MCF 10A (cell line): ENCODE results near the gene IQCH. TPM values are rescaled to one million over a fixed set of nuclear protein-coding genes. Genes with fewer than 3 reads are reported as not detected.

Experiments
- BruUV-seq: library from RNA; stranded (reverse); fragments of 400-500 nt; replicated peaks from 2 replicates; lab custom pipeline; 2021; lab: Mats Ljungman, UMichigan
- CTCF ChIA-PET: fragments of 300-600 bp; sonication (Branson Sonifier 250); formaldehyde crosslinking; extraction: SDS; loops from one replicate; lab custom pipeline; 2021; ENCODE audit warnings: antibody characterized with exemption, inconsistent platforms; lab: Yijun Ruan, JAX
- POLR2A ChIA-PET: fragments of 300-600, 350-650 bp; sonication (Branson Sonifier 250); formaldehyde crosslinking; extraction: SDS; loops from one replicate; lab custom pipeline; 2020; ENCODE audit warnings: antibody characterized with exemption, inconsistent platforms; lab: Yijun Ruan, JAX
- DNase-seq: peaks from one replicate; pipeline ENCODE4 v3.0.0-alpha.2; 2018; ENCODE audit not compliant: unreplicated experiment
- H3K27ac Mint-ChIP-seq: one replicate; pipeline ENCODE4 v1.8.0; 2022; ENCODE audit warnings: mild to moderate bottlenecking, low read depth, mixed read lengths; ENCODE audit not compliant: unreplicated experiment
- H3K27me3 Mint-ChIP-seq: one replicate; pipeline ENCODE4 v1.8.0; 2022; ENCODE audit warnings: mixed read lengths; ENCODE audit not compliant: insufficient read depth, unreplicated experiment
- H3K36me3 Mint-ChIP-seq: one replicate; pipeline ENCODE4 v1.8.0; 2022; ENCODE audit warnings: mild to moderate bottlenecking, moderate library complexity, mixed read lengths; ENCODE audit not compliant: insufficient read depth, unreplicated experiment
- H3K4me1 Mint-ChIP-seq: one replicate; pipeline ENCODE4 v1.8.0; 2022; ENCODE audit warnings: mixed read lengths; ENCODE audit not compliant: insufficient read depth, unreplicated experiment
- H3K4me3 Mint-ChIP-seq: one replicate; pipeline ENCODE4 v1.8.0; 2022; ENCODE audit warnings: mild to moderate bottlenecking, moderate library complexity, mixed read lengths; ENCODE audit not compliant: unreplicated experiment
- H3K9me3 Mint-ChIP-seq: one replicate; pipeline ENCODE4 v1.8.0; 2022; ENCODE audit warnings: mixed read lengths; ENCODE audit not compliant: unreplicated experiment
- intact Hi-C: fragments of 100-400 bp; cut with micrococcal nuclease; formaldehyde crosslinking; loops from 2 replicates; pipeline ENCODE4 v1.14.1; 2022
- total RNA-seq: library from RNA; stranded (reverse); gene quantifications from 2 replicates; pipeline ENCODE4 v1.2.3, GENCODE V29; 2022
- TF ChIP-seq, protein P1 (sequence below): fragments of 200-600 bp; IDR thresholded peaks from one replicate; pipeline ENCODE4 v1.8.0; 2022; ENCODE audit warnings: antibody characterized with exemption, mild to moderate bottlenecking; ENCODE audit not compliant: unreplicated experiment

The IQCH gene
- total RNA-seq, 1 experiment from 2014 or later, result 5.0 TPM

DNA sequence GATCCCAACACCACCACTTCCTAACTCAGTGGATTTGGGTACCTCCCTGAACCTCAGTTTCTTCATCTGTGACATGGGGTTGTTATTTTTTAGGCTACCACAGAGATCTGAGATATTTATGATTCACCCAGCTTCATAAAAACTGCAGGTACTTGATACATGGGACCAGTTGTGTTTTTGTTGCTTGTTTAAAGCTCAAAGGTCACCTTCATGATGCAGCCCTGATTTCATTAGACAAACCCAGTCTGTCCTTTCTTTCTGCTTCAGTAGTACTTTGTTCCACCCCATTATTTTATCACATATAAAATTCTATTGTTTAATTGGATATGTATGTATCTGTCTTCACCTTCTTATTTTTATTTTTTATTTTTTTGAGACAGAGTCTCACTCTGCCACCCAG, 208.9 kb downstream of the IQCH start:
- POLR2A ChIA-PET, result no interaction called here
- CTCF ChIA-PET, result no interaction called here
- no TSS peak for BruUV-seq

DNA sequence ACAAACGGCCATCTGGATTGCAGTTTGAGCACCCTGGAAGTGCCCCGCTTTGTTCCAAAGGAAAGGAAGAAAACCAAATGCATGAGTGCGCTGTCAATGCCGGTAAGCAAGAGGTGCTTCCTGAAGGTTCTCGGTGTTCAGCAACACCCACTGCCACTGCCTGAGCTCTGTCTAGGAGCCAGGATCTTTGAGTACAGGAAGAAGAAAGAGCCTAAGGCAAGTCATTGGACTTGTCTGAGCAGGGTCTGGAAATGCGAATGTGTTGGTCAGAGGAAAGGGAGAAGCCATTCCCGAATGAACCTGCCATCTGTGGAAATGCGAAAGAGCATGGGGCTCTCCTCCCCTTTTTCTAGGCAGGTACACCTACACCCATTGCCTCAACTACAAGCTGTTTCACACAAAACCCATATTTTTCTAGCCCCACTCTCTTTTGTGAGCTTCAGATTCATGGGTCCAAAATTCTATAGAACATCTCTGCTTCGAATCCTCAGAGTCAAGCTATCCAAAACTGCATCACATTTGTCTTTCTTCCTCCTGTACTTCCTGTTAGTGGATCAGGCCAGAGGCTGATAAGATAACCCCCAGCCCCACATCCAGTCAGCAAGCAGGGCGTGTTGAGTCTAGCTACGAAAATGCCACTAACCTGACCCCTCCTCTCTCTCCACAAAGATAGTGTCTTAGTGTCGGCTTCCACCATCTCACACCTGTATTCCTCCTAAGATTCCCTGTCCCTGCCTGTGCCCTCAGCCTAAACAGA, 210.8 kb downstream of the IQCH start:
- ChIA-PET POLR2A (no interaction called here), CTCF (interaction anchor here (0.6 to 3.2 kb wide), 2 partner anchors 8 to 519 kb away, joined by 3 to 20 read pairs; no protein-coding TSS in a partner anchor)
- TF ChIP-seq, protein P1, sequence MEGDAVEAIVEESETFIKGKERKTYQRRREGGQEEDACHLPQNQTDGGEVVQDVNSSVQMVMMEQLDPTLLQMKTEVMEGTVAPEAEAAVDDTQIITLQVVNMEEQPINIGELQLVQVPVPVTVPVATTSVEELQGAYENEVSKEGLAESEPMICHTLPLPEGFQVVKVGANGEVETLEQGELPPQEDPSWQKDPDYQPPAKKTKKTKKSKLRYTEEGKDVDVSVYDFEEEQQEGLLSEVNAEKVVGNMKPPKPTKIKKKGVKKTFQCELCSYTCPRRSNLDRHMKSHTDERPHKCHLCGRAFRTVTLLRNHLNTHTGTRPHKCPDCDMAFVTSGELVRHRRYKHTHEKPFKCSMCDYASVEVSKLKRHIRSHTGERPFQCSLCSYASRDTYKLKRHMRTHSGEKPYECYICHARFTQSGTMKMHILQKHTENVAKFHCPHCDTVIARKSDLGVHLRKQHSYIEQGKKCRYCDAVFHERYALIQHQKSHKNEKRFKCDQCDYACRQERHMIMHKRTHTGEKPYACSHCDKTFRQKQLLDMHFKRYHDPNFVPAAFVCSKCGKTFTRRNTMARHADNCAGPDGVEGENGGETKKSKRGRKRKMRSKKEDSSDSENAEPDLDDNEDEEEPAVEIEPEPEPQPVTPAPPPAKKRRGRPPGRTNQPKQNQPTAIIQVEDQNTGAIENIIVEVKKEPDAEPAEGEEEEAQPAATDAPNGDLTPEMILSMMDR, result no peak
- no peaks in the 10 kb centered on the region for H3K9me3 Mint-ChIP-seq
- H3K36me3 Mint-ChIP-seq, result no peaks in the 10 kb centered on the region
- H3K4me3 Mint-ChIP-seq, result no peak overlapping the region
- no peaks in the 10 kb centered on the region for H3K27me3 Mint-ChIP-seq
- H3K27ac Mint-ChIP-seq, result no peak overlapping the region
- intact Hi-C loops, result no loop called here
- no TSS peak for BruUV-seq
- H3K4me1 Mint-ChIP-seq, result no peaks in the 10 kb centered on the region
- no peak for DNase-seq

More for the DNA sequence above, 208.9 kb downstream of the IQCH start:
- no peak for DNase-seq
- Mint-ChIP-seq H3K9me3 (no peaks in the 10 kb centered on the region), H3K36me3 (no peaks in the 10 kb centered on the region), H3K4me3 (no peak overlapping the region), H3K27me3 (no peaks in the 10 kb centered on the region), H3K4me1 (no peaks in the 10 kb centered on the region), H3K27ac (no peak overlapping the region)
- intact Hi-C loops, result no loop called here
- TF ChIP-seq, protein P1, result no peak

GRCh38 chr15:67468416-67468815, 213.8 kb downstream of the IQCH start:
- intact Hi-C loops, result no loop called here
- DNase-seq, result no peak
- Mint-ChIP-seq H3K9me3 (no peaks in the 10 kb centered on the region), H3K4me3 (no peak overlapping the region), H3K27ac (no peak overlapping the region), H3K36me3 (no peaks in the 10 kb centered on the region), H3K4me1 (no peaks in the 10 kb centered on the region), H3K27me3 (no peaks in the 10 kb centered on the region)
- CTCF ChIA-PET, result interaction anchor here (0.6 to 1.9 kb wide), 3 partner anchors 11 to 108 kb away, joined by 4 to 7 read pairs (median 4); no protein-coding TSS in a partner anchor
- no TSS peak for BruUV-seq
- TF ChIP-seq, protein P1, result no peak
- POLR2A ChIA-PET, result no interaction called here

- TF ChIP-seq, protein P1, result no peak
- ChIA-PET POLR2A (no interaction called here), CTCF (interaction anchor here (1.1 to 1.9 kb wide), 2 partner anchors 13 to 36 kb away, joined by 4 to 7 read pairs; no protein-coding TSS in a partner anchor)
- no peaks in the 10 kb centered on the region for H3K36me3 Mint-ChIP-seq
- H3K27me3 Mint-ChIP-seq, result no peaks in the 10 kb centered on the region
- H3K27ac Mint-ChIP-seq, result no peak overlapping the region
- no peaks in the 10 kb centered on the region for H3K9me3 Mint-ChIP-seq
- intact Hi-C loops, result no loop called here
- H3K4me3 Mint-ChIP-seq, result no peak overlapping the region
- BruUV-seq, result no TSS peak
- no peak for DNase-seq
- H3K4me1 Mint-ChIP-seq, result no peaks in the 10 kb centered on the region
Measured at GRCh38 chr15:67469680-67470079, 215.1 kb downstream of the IQCH start.
